Caki2 (cell line): Measurements from ENCODE around the gene PIWIL1. TPM values are rescaled to one million over a fixed set of nuclear protein-coding genes. Genes with fewer than 3 reads are reported as not detected.

Source experiments
- DNase-seq: peaks from one replicate; pipeline ENCODE4 v3.0.0-alpha.2; 2015; ENCODE audit warnings: low read depth
- in situ Hi-C: cut with HindIII; loops from 2 replicates; pipeline ENCODE4 v1.10.0; 2016; ENCODE audit warnings: low sequenced_read_pairs, low pct_unique_long_range_greater_than_20kb, mixed read lengths
- total RNA-seq: library from RNA; depleted of rRNA; stranded (reverse); fragments of >200 nt; shearing (Covaris generic); gene quantifications from 2 replicates; pipeline ENCODE4 v1.2.3, GENCODE V29; 2014; ENCODE audit warnings: low replicate concordance; rRNA removed

The PIWIL1 gene
- total RNA-seq, 1 experiment from 2014 or later = not detected

DNA sequence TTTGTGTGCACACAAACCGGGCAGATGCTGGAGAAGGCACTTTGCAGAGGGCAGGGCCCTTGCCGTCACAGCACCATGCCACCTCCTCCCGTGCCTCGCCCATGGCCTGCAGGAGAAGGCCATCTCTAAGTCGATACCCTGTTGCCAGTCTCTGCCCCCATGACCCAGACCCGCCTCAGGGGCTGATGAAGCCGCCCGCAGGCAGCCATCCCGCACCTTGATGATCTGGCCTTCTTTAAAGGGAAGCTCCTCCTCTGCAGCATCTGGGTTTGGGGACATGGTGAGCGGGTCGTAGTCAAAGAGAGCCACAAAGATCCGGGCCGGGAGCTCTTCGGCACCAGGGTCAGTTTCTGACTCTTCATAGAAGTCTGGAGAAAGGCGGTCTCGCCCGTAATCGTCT, 76.2 kb downstream of the PIWIL1 start:
- in situ Hi-C loops = no loop called here
- DNase-seq = no peak

GRCh38 chr12:130414381-130414780, 76.7 kb downstream of the PIWIL1 start:
- in situ Hi-C loops = no loop called here

GRCh38 chr12:130418251-130418650, 80.6 kb downstream of the PIWIL1 start:
- no peak for DNase-seq
- in situ Hi-C loops = no loop called here

More at GRCh38 chr12:130414381-130414780, 76.7 kb downstream of the PIWIL1 start:
- DNase-seq = no peak

- in situ Hi-C loops = no loop called here
- no peak for DNase-seq
These were observed 81.4 kb downstream of the PIWIL1 start for GRCh38 chr12:130419116-130419515.

DNA sequence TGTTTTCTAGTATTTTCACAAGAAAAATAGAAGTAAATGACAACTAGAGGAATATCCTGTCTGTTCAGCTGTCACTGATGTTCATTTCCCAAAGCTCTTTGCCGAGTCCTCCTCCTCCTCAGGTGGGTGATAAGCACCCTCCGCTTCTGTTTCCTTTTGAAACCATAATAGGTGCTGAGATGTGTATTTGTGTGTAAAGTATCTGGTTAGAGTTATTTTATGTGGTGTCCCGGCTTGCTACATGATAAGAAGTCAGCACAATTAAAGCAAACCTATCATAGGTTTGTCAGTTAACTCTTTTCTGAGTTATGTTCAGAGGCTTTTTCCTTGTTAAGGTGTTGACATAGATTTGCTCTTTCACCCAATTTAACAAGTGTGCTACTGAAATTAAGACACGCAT, 82.4 kb downstream of the PIWIL1 start:
- DNase-seq = no peak
- in situ Hi-C loops = no loop called here

- no peak for DNase-seq
- in situ Hi-C loops = no loop called here
These were observed 84.2 kb downstream of the PIWIL1 start for GRCh38 chr12:130421896-130422295.

Other genes with a start within 250 kb of the PIWIL1 start
- gene FZD10, start 175.4 kb upstream of the PIWIL1 start, total RNA-seq = not detected in 2 replicates